Uterus (tissue), 4 donors: Measurements from ENCODE around the gene FGF7. TPM values are rescaled to one million over a fixed set of nuclear protein-coding genes. Genes with fewer than 3 reads are reported as not detected.

ENCODE experiments used
- DNase-seq, 2 donors: peaks; one replicate each; pipeline ENCODE4 v3.0.0-alpha.2; 2019 to 2020
- H3K27ac ChIP-seq, 2 donors: fragments of 200-600 bp; sonication (generic); 1 replicate in 1 of 2; 2 replicates in 1 of 2; pipeline ENCODE4 v1.5.1; 2016 to 2018
- H3K27me3 ChIP-seq, 2 donors: fragments of 200-600 bp; sonication (generic); one replicate each; pipeline ENCODE4 v1.5.1; 2018 to 2019; ENCODE audit warnings: control low read depth in 1 of 2
- H3K36me3 ChIP-seq, 2 donors: fragments of 200-600 bp; sonication (generic); one replicate each; pipeline ENCODE4 v1.5.1; 2019; ENCODE audit warnings: control low read depth in 1 of 2
- H3K4me1 ChIP-seq, 2 donors: fragments of 200-600 bp; sonication (generic); one replicate each; pipeline ENCODE4 v1.5.1; 2018 to 2019; ENCODE audit warnings: control low read depth in 1 of 2
- H3K4me3 ChIP-seq, 2 donors: fragments of 200-600 bp; sonication (generic); 1 replicate in 1 of 2; 2 replicates in 1 of 2; pipeline ENCODE4 v1.5.1; 2018 to 2019; ENCODE audit warnings: mild to moderate bottlenecking in 1 of 2
- H3K9me3 ChIP-seq, 2 donors: fragments of 200-600 bp; sonication (generic); one replicate each; pipeline ENCODE4 v1.5.1; 2019; ENCODE audit warnings: control low read depth in 1 of 2
- POLR2A ChIP-seq, 2 donors: fragments of 450-650 bp; IDR thresholded peaks; one replicate each; pipeline ENCODE4 v1.6.1; 2016; ENCODE audit warnings: antibody characterized with exemption in 2 of 2, mild to moderate bottlenecking in 1 of 2, moderate library complexity in 1 of 2
- intact Hi-C: fragments of 100-400 bp; cut with DNase I; formaldehyde crosslinking; loops from one replicate; pipeline ENCODE4 v1.15.1; 2023; ENCODE audit warnings: low total_unique reads
- total RNA-seq, 4 donors: library from RNA; depleted of rRNA in 3 of 4; stranded (reverse); fragments of >200 nt in 3 of 4; gene quantifications; one replicate each; pipeline versions ENCODE4 v1.1.0 to v1.2.4, GENCODE V29; 2014 to 2023
- TF ChIP-seq, protein P1 (sequence below), 4 experiments: fragments of 200-600 bp in 2 of 4; fragments of 450-650 bp in 2 of 4; sonication (generic) in 2 of 4; IDR thresholded peaks; one replicate each; pipeline ENCODE4 v1.5.1; 2016 to 2019; ENCODE audit warnings: antibody characterized with exemption in 4 of 4, mild to moderate bottlenecking in 2 of 4, moderate library complexity in 1 of 4
- donor health status: DM: yes; HTN: yes; CAD: no.

Gene FGF7
- total RNA-seq = 100 to 1,000 TPM in 2 of 4 donors, 10 to 100 TPM in 2; 57.6 to 137 (median 102) TPM

- H3K27me3 ChIP-seq = no peaks in the 10 kb centered on the region
- H3K4me3 ChIP-seq = peak within 1 kb of the TSS; percentile 45 to 46
- peak within 1 kb of the TSS; percentile 75 to 85 for H3K27ac ChIP-seq
- TF ChIP-seq POLR2A (IDR thresholded peaks at IDR 0.05) = peak in 1 of 2 donors; percentile 41
- TF ChIP-seq, protein P1, sequence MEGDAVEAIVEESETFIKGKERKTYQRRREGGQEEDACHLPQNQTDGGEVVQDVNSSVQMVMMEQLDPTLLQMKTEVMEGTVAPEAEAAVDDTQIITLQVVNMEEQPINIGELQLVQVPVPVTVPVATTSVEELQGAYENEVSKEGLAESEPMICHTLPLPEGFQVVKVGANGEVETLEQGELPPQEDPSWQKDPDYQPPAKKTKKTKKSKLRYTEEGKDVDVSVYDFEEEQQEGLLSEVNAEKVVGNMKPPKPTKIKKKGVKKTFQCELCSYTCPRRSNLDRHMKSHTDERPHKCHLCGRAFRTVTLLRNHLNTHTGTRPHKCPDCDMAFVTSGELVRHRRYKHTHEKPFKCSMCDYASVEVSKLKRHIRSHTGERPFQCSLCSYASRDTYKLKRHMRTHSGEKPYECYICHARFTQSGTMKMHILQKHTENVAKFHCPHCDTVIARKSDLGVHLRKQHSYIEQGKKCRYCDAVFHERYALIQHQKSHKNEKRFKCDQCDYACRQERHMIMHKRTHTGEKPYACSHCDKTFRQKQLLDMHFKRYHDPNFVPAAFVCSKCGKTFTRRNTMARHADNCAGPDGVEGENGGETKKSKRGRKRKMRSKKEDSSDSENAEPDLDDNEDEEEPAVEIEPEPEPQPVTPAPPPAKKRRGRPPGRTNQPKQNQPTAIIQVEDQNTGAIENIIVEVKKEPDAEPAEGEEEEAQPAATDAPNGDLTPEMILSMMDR (IDR thresholded peaks at IDR 0.05) = peak in 1 of 4 experiments; percentile 14
- no peaks in the 10 kb centered on the region for H3K9me3 ChIP-seq
- DNase-seq = peak; percentile 26 to 45
- no peaks in the 10 kb centered on the region for H3K4me1 ChIP-seq
- intact Hi-C loops = no loop called here
- no peaks in the 10 kb centered on the region for H3K36me3 ChIP-seq
Measured at GRCh38 chr15:49423021-49423420, at the start of gene FGF7. TSS of gene FGF7 (plus strand) at chr15:49423242. CDS start at chr15:49424298, 1,056 bp downstream.

- no peaks in the 10 kb centered on the region for H3K27me3 ChIP-seq
- no peaks in the 10 kb centered on the region for H3K4me1 ChIP-seq
- no peak for TF ChIP-seq POLR2A (IDR thresholded peaks at IDR 0.05)
- TF ChIP-seq, protein P1 (IDR thresholded peaks at IDR 0.05) = no peak
- no peak for DNase-seq
- H3K36me3 ChIP-seq = no peaks in the 10 kb centered on the region
- intact Hi-C loops = no loop called here
- H3K4me3 ChIP-seq = no peak overlapping the region
- H3K9me3 ChIP-seq = no peaks in the 10 kb centered on the region
- H3K27ac ChIP-seq = no peak overlapping the region
Measured at GRCh38 chr15:49379996-49380395, 43.0 kb upstream of the FGF7 start.

GRCh38 chr15:49380912-49381311, 42.1 kb upstream of the FGF7 start:
- no peak for DNase-seq
- no peaks in the 10 kb centered on the region for H3K9me3 ChIP-seq
- TF ChIP-seq, protein P1 (IDR thresholded peaks at IDR 0.05) = no peak
- no peak for TF ChIP-seq POLR2A (IDR thresholded peaks at IDR 0.05)
- no peaks in the 10 kb centered on the region for H3K36me3 ChIP-seq
- H3K27ac ChIP-seq = no peak overlapping the region
- intact Hi-C loops = no loop called here
- no peak overlapping the region for H3K4me3 ChIP-seq
- H3K4me1 ChIP-seq = no peaks in the 10 kb centered on the region
- no peaks in the 10 kb centered on the region for H3K27me3 ChIP-seq

GRCh38 chr15:49382394-49382793, 40.6 kb upstream of the FGF7 start:
- Histone ChIP-seq H3K27ac (no peak overlapping the region), H3K27me3 (no peaks in the 10 kb centered on the region), H3K9me3 (no peaks in the 10 kb centered on the region), H3K4me1 (no peaks in the 10 kb centered on the region), H3K36me3 (no peaks in the 10 kb centered on the region), H3K4me3 (no peak overlapping the region)
- TF ChIP-seq, protein P1 (IDR thresholded peaks at IDR 0.05) = no peak
- TF ChIP-seq POLR2A (IDR thresholded peaks at IDR 0.05) = no peak
- intact Hi-C loops = no loop called here
- no peak for DNase-seq

GRCh38 chr15:49383266-49383665, 39.8 kb upstream of the FGF7 start:
- no peak for DNase-seq

More at GRCh38 chr15:49383266-49383665, 39.8 kb upstream of the FGF7 start:
- H3K27me3 ChIP-seq = no peaks in the 10 kb centered on the region
- H3K36me3 ChIP-seq = no peaks in the 10 kb centered on the region
- TF ChIP-seq, protein P1 (IDR thresholded peaks at IDR 0.05) = no peak
- TF ChIP-seq POLR2A (IDR thresholded peaks at IDR 0.05) = no peak
- no peak overlapping the region for H3K27ac ChIP-seq
- intact Hi-C loops = no loop called here
- H3K9me3 ChIP-seq = no peaks in the 10 kb centered on the region
- H3K4me1 ChIP-seq = no peaks in the 10 kb centered on the region
- no peak overlapping the region for H3K4me3 ChIP-seq
